CD4-positive, alpha-beta memory T cell (primary cell): ENCODE results near the gene C12orf43. TPM values are rescaled to one million over a fixed set of nuclear protein-coding genes. Genes with fewer than 3 reads are reported as not detected.

ENCODE experiments used
- CTCF ChIA-PET: fragments of 350-600 bp; sonication (Branson Sonifier 250); formaldehyde crosslinking; loops from one replicate; lab custom pipeline; 2021; ENCODE audit warnings: inconsistent platforms; ENCODE audit not compliant: partially characterized antibody; lab: Charles Lee
- POLR2A ChIA-PET: fragments of 350-600 bp; sonication (Branson Sonifier 250); formaldehyde crosslinking; loops from one replicate; lab custom pipeline; 2021; ENCODE audit not compliant: partially characterized antibody; lab: Charles Lee
- DNase-seq, 5 donors: peaks; one replicate each; pipeline versions ENCODE4 v3.0.0 to v3.0.0-alpha.2; 2020 to 2022; ENCODE audit warnings: mixed read lengths in 1 of 5
- H3K27ac ChIP-seq: one replicate; pipeline ENCODE4 v1.7.0; 2013; ENCODE audit warnings: low read depth, low read length
- H3K27me3 ChIP-seq: 2 replicates; pipeline ENCODE4 v1.7.0; 2013; ENCODE audit warnings: mild to moderate bottlenecking, low read length, moderate library complexity; ENCODE audit not compliant: insufficient read depth
- H3K36me3 ChIP-seq: 2 replicates; pipeline ENCODE4 v1.7.0; 2013; ENCODE audit warnings: mild to moderate bottlenecking, low read length, moderate library complexity; ENCODE audit not compliant: insufficient read depth
- H3K4me1 ChIP-seq: 2 replicates; pipeline ENCODE4 v1.7.0; 2013; ENCODE audit warnings: mild to moderate bottlenecking, low read length, moderate library complexity; ENCODE audit not compliant: insufficient read depth
- H3K4me3 ChIP-seq, 2 donors: one replicate each; pipeline ENCODE4 v1.7.0; 2013; ENCODE audit warnings: low read length in 2 of 2, mild to moderate bottlenecking in 1 of 2
- H3K9me3 ChIP-seq, 2 donors: one replicate each; pipeline ENCODE4 v1.7.0; 2013; ENCODE audit warnings: low read length in 2 of 2, control low read depth in 1 of 2; ENCODE audit not compliant: control insufficient read depth in 1 of 2
- H3K27ac Mint-ChIP-seq, 7 donors: one replicate each; pipeline ENCODE4 v1.8.0; 2020 to 2021; ENCODE audit warnings: mixed read lengths in 7 of 7, mild to moderate bottlenecking in 6 of 7, inconsistent platforms in 3 of 7, moderate library complexity in 3 of 7
- H3K27me3 Mint-ChIP-seq, 2 donors: one replicate each; pipeline ENCODE4 v1.8.0; 2020 to 2021; ENCODE audit warnings: mixed read lengths in 2 of 2
- H3K36me3 Mint-ChIP-seq, 2 donors: one replicate each; pipeline ENCODE4 v1.8.0; 2020 to 2021; ENCODE audit warnings: mixed read lengths in 2 of 2, inconsistent platforms in 1 of 2, mild to moderate bottlenecking in 1 of 2
- H3K4me1 Mint-ChIP-seq, 4 donors: one replicate each; pipeline ENCODE4 v1.8.0; 2020 to 2021; ENCODE audit warnings: mixed read lengths in 4 of 4, mild to moderate bottlenecking in 1 of 4
- H3K4me3 Mint-ChIP-seq, 8 donors: one replicate each; pipeline ENCODE4 v1.8.0; 2020 to 2021; ENCODE audit warnings: mixed read lengths in 8 of 8, mild to moderate bottlenecking in 7 of 8, moderate library complexity in 6 of 8, inconsistent platforms in 3 of 8
- H3K9me3 Mint-ChIP-seq, 8 donors: one replicate each; pipeline ENCODE4 v1.8.0; 2020 to 2021; ENCODE audit warnings: mixed read lengths in 8 of 8, mild to moderate bottlenecking in 5 of 8, inconsistent platforms in 3 of 8, moderate library complexity in 1 of 8
- intact Hi-C: fragments of 100-400 bp; cut with micrococcal nuclease; formaldehyde crosslinking; loops from one replicate; pipeline ENCODE4 v1.15.1; 2023
- polyA plus RNA-seq, 2 donors: library from polyadenylated mRNA; unstranded; fragments of 300-500 nt; fragmentation: Illumina TruSeq; gene quantifications; one replicate each; pipeline ENCODE4 v1.2.3, GENCODE V29; 2021
- total RNA-seq, 2 experiments: library from RNA; stranded (reverse); gene quantifications; one replicate each; pipeline ENCODE4 v1.2.3, GENCODE V29; 2021

Gene C12orf43
- total and polyA plus RNA-seq, 4 experiments from 2014 or later, result 13.8 to 17.6 (median 15.8) TPM

- Histone ChIP-seq H3K36me3 (no peaks in the 10 kb centered on the region), H3K27me3 (no peaks in the 10 kb centered on the region), H3K4me3 (no peak overlapping the region), H3K9me3 (no peaks in the 10 kb centered on the region), H3K27ac (no peak overlapping the region), H3K4me1 (no peaks in the 10 kb centered on the region)
- H3K27me3 Mint-ChIP-seq, result no peaks in the 10 kb centered on the region
- intact Hi-C loops, result no loop called here
- ChIA-PET POLR2A (no interaction called here), CTCF (interaction anchor here (1.4 to 6.2 kb wide), 2 partner anchors 12 to 76 kb away, joined by 4 to 34 read pairs; no protein-coding TSS in a partner anchor)
- H3K27ac Mint-ChIP-seq, result peak overlapping the region in 4 of 7 donors; percentile 8 to 37 (median 19)
- no peaks in the 10 kb centered on the region for H3K36me3 Mint-ChIP-seq
- DNase-seq, result no peak
- H3K4me3 Mint-ChIP-seq, result no peak overlapping the region
- peaks cover 0 to 3% (median 0%) of the 10 kb centered on the region in 8 donors for H3K9me3 Mint-ChIP-seq
- no peaks in the 10 kb centered on the region for H3K4me1 Mint-ChIP-seq
These were observed 31.9 kb downstream of the C12orf43 start for GRCh38 chr12:120984351-120984898.

- Mint-ChIP-seq H3K36me3 (no peaks in the 10 kb centered on the region), H3K27ac (no peak overlapping the region), H3K4me3 (no peak overlapping the region), H3K27me3 (no peaks in the 10 kb centered on the region), H3K9me3 (peaks cover 0 to 3% (median 0%) of the 10 kb centered on the region in 8 donors), H3K4me1 (no peaks in the 10 kb centered on the region)
- Histone ChIP-seq H3K4me3 (no peak overlapping the region), H3K27me3 (no peaks in the 10 kb centered on the region), H3K27ac (no peak overlapping the region), H3K36me3 (no peaks in the 10 kb centered on the region), H3K4me1 (no peaks in the 10 kb centered on the region), H3K9me3 (no peaks in the 10 kb centered on the region)
- no peak for DNase-seq
- POLR2A ChIA-PET, result no interaction called here
- CTCF ChIA-PET, result interaction anchor here (1.4 to 6.2 kb wide), 2 partner anchors 11 to 76 kb away, joined by 4 to 34 read pairs; no protein-coding TSS in a partner anchor
- intact Hi-C loops, result no loop called here
These were observed 32.5 kb downstream of the C12orf43 start for GRCh38 chr12:120983759-120984158.

- CTCF ChIA-PET, result interaction anchor here (1.4 to 6.2 kb wide), 2 partner anchors 10 to 77 kb away, joined by 4 to 34 read pairs; no protein-coding TSS in a partner anchor
- Histone ChIP-seq H3K27me3 (no peaks in the 10 kb centered on the region), H3K36me3 (no peaks in the 10 kb centered on the region), H3K9me3 (no peaks in the 10 kb centered on the region), H3K4me3 (no peak overlapping the region), H3K27ac (no peak overlapping the region), H3K4me1 (no peaks in the 10 kb centered on the region)
- no peaks in the 10 kb centered on the region for H3K4me1 Mint-ChIP-seq
- H3K4me3 Mint-ChIP-seq, result no peak overlapping the region
- POLR2A ChIA-PET, result no interaction called here
- H3K27ac Mint-ChIP-seq, result no peak overlapping the region
- no peaks in the 10 kb centered on the region for H3K27me3 Mint-ChIP-seq
- no peak for DNase-seq
- H3K36me3 Mint-ChIP-seq, result no peaks in the 10 kb centered on the region
- intact Hi-C loops, result no loop called here
- H3K9me3 Mint-ChIP-seq, result no peaks in the 10 kb centered on the region
These were observed 33.6 kb downstream of the C12orf43 start for GRCh38 chr12:120982659-120983058.

- POLR2A ChIA-PET, result no interaction called here
- H3K4me1 ChIP-seq, result no peaks in the 10 kb centered on the region
- no peaks in the 10 kb centered on the region for H3K36me3 ChIP-seq
- Mint-ChIP-seq H3K4me1 (no peaks in the 10 kb centered on the region), H3K36me3 (no peaks in the 10 kb centered on the region), H3K27me3 (no peaks in the 10 kb centered on the region), H3K9me3 (no peaks in the 10 kb centered on the region), H3K27ac (no peak overlapping the region), H3K4me3 (no peak overlapping the region)
- H3K27me3 ChIP-seq, result no peaks in the 10 kb centered on the region
- H3K4me3 ChIP-seq, result no peak overlapping the region
- intact Hi-C loops, result no loop called here
- DNase-seq, result no peak
- CTCF ChIA-PET, result interaction anchor here (1.1 to 6.2 kb wide), 3 partner anchors 9 to 335 kb away, joined by 3 to 34 read pairs (median 3); no protein-coding TSS in a partner anchor
- no peaks in the 10 kb centered on the region for H3K9me3 ChIP-seq
- H3K27ac ChIP-seq, result no peak overlapping the region
These were observed 34.8 kb downstream of the C12orf43 start for GRCh38 chr12:120981407-120981941.

- Mint-ChIP-seq H3K9me3 (no peaks in the 10 kb centered on the region), H3K4me3 (no peak overlapping the region), H3K36me3 (no peaks in the 10 kb centered on the region), H3K4me1 (no peaks in the 10 kb centered on the region), H3K27ac (no peak overlapping the region), H3K27me3 (no peaks in the 10 kb centered on the region)
- DNase-seq, result no peak
- no peak overlapping the region for H3K4me3 ChIP-seq
- intact Hi-C loops, result no loop called here
- H3K4me1 ChIP-seq, result no peaks in the 10 kb centered on the region
- CTCF ChIA-PET, result interaction anchor here (1.1 to 6.2 kb wide), 3 partner anchors 9 to 334 kb away, joined by 3 to 34 read pairs (median 3); no protein-coding TSS in a partner anchor
- POLR2A ChIA-PET, result no interaction called here
- H3K9me3 ChIP-seq, result no peaks in the 10 kb centered on the region
- H3K27ac ChIP-seq, result no peak overlapping the region
- H3K36me3 ChIP-seq, result no peaks in the 10 kb centered on the region
- no peaks in the 10 kb centered on the region for H3K27me3 ChIP-seq
These were observed 35.4 kb downstream of the C12orf43 start for GRCh38 chr12:120980800-120981368.

- DNase-seq, result no peak
- Mint-ChIP-seq H3K9me3 (no peaks in the 10 kb centered on the region), H3K36me3 (no peaks in the 10 kb centered on the region), H3K4me3 (no peak overlapping the region), H3K4me1 (no peaks in the 10 kb centered on the region), H3K27me3 (no peaks in the 10 kb centered on the region), H3K27ac (no peak overlapping the region)
- ChIA-PET CTCF (interaction anchor here (0.6 to 6.2 kb wide), 3 partner anchors 8 to 333 kb away, joined by 3 to 34 read pairs (median 3); no protein-coding TSS in a partner anchor), POLR2A (no interaction called here)
- intact Hi-C loops, result loop anchor here (10.0 kb wide), 1 partner anchor 265 kb away; the partner anchor contains the start of gene UNC119B
- H3K4me1 ChIP-seq, result no peaks in the 10 kb centered on the region
- H3K9me3 ChIP-seq, result no peaks in the 10 kb centered on the region
- no peaks in the 10 kb centered on the region for H3K36me3 ChIP-seq
- H3K4me3 ChIP-seq, result no peak overlapping the region
- H3K27me3 ChIP-seq, result no peaks in the 10 kb centered on the region
- H3K27ac ChIP-seq, result no peak overlapping the region
These were observed 36.2 kb downstream of the C12orf43 start for GRCh38 chr12:120979862-120980696.
